Vagina (tissue), 2 donors: ENCODE data around the gene ELMO3.

Source experiments
- CTCF ChIP-seq, 3 experiments: fragments of 450-650 bp in 2 of 3; fragments of 200-600 bp in 1 of 3; sonication (generic) in 1 of 3; IDR thresholded peaks; one replicate each; pipeline ENCODE4 v1.5.1; 2017 to 2019; ENCODE audit warnings: antibody characterized with exemption in 3 of 3, mild to moderate bottlenecking in 2 of 3, moderate library complexity in 2 of 3
- POLR2A ChIP-seq, 2 donors: fragments of 450-650 bp; IDR thresholded peaks; one replicate each; pipeline ENCODE4 v1.6.1; 2017; ENCODE audit warnings: antibody characterized with exemption in 2 of 2, mild to moderate bottlenecking in 2 of 2, moderate library complexity in 2 of 2
- POLR2AphosphoS5 ChIP-seq, 2 donors: sonication (generic); formaldehyde crosslinking; IDR thresholded peaks; one replicate each; pipeline ENCODE4 v1.9.0; 2017; ENCODE audit warnings: antibody characterized with exemption in 2 of 2, mild to moderate bottlenecking in 2 of 2, low read depth in 1 of 2; ENCODE audit not compliant: insufficient read depth in 1 of 2

GRCh38 chr16:67194260-67194659 lies 4.7 kb upstream of the ELMO3 start:
- no peak for TF ChIP-seq POLR2AphosphoS5 (IDR thresholded peaks at IDR 0.05; ENCODE audit: insufficient read depth in 1 of 2, low read depth in 1 of 2)
- TF ChIP-seq CTCF (IDR thresholded peaks at IDR 0.05) = no peak
- TF ChIP-seq POLR2A (IDR thresholded peaks at IDR 0.05) = no peak
